Measurements from ENCODE around the gene PRKCH.

PRKCH gene

GRCh38 chr14:61567838-61568571 is 246.6 kb downstream of the PRKCH start:
- no peak for DNase-seq (ENCODE audit: low read depth in 2 of 2)

- peak; percentile 27 to 47 for DNase-seq (ENCODE audit: low read depth in 2 of 2)
Measured at GRCh38 chr14:61568572-61569011, 247.2 kb downstream of the PRKCH start.

- no peak for DNase-seq (ENCODE audit: low read depth in 2 of 2)
Measured at GRCh38 chr14:61569308-61569707, 247.9 kb downstream of the PRKCH start.

GRCh38 chr14:61569812-61570548 is 248.6 kb downstream of the PRKCH start:
- DNase-seq (ENCODE audit: low read depth in 2 of 2): peak in 1 of 2 donors; percentile 50

DNA sequence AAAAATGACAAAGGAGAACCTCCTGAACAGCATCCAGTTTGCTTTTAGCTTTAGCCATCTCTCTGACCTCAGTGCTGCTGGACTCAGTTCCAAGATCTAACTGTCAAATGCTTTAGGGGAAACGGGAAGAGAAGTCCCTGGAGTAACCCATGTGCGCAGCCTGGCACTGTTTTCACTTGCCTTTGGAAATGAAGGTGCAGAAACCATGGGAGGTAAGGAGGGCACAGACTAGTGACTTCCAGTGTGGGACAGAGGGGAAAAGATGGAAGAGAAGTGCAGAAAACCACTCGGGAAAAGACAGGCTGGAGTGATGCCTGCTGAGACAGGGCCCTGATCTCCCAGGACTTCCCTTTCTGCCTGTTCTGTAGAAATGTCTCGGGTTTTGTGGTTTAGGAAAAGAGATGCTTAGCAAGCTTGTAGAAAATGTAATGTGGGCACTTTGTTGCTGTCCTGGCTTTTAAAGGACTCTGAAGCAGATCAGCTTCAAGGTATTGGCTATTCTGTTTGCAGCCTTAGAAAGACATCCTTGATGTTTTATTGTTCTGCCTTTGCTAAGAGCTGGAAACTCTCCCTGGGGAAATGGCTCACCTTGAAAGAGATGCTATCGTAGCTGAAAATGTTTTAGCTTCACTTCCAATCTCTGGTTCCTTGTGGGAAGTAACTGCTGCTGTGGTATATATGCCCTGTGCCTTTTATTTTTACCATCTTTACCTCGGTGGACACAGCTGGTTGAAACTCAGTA is 249.3 kb downstream of the PRKCH start:
- no peak for DNase-seq (ENCODE audit: low read depth in 2 of 2)

DNA sequence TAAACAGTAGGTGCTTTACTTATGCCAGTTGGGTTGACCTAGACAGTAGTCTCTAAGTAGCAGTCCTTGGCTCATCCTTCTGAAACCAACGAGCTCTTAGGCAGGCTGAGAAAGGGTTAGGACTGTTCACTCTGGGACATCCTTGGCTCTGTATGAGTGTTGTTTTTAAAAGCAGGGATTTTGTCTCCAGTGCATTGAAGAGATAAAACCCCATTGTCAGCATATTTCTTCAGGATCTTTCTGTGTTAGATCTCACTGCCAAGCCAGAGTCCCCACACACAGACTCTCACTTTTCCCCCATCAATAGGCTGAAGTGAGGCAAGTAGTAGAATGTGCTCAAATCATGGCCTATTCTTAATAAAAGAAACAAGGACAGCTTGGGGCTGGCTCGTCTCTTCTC is 250.5 kb downstream of the PRKCH start:
- DNase-seq (ENCODE audit: low read depth in 2 of 2): no peak

GRCh38 chr14:61573321-61573720 is 251.9 kb downstream of the PRKCH start:
- no peak for DNase-seq (ENCODE audit: low read depth in 2 of 2)

- DNase-seq (ENCODE audit: low read depth in 2 of 2): no peak
Measured at GRCh38 chr14:61573748-61574513, 252.6 kb downstream of the PRKCH start.

GRCh38 chr14:61574514-61574807 is 253.1 kb downstream of the PRKCH start:
- no peak for DNase-seq (ENCODE audit: low read depth in 2 of 2)

DNA sequence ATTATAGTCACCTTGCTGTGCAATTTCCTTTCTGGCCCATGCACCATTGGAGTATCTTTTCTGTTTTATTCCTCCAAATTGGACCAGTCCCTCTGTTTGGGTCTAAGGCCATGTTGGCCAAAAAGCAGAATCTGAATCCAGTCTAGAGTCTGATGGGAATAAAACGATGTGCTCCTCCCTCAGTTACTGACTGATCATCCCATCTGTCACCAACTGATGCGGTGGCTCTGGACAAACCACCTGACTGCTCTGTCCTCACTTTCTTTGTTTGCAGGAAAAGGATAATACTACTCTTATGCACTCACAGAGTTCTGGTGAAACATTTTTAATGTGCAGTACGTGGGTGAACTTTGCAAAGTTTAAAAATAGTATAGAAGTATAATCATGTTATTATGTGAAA is 253.7 kb downstream of the PRKCH start:
- no peak for DNase-seq (ENCODE audit: low read depth in 2 of 2)

DNA sequence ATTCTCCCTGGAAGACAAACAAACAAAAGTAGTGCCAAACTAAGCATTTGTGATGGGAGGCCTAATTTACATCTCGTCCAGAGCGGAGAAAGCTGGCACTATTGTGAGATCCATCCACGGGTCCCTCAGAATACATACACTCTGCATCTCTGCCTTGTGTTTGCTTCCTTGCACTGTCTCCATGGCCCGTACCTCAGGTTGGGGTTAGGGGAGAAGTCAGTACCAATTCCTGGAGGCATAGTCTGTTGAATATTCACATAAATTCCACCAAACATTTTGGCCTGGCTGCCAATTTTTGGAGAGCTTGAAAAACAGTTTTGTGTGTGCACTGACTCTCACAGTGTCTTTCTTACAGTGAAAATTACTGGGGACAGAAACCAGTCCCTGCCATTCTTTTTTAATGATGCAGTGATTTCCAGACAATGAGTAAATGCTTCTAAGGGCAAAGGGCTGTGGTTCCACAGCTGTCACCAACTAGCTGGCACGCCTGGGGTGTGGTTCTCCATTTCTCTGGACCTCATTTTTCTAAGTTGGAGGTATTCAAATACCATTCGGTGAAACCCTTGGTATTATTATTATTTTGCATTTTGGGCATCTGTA is 254.3 kb downstream of the PRKCH start:
- DNase-seq (ENCODE audit: low read depth in 2 of 2): no peak

GRCh38 chr14:61577506-61577931 is 256.1 kb downstream of the PRKCH start:
- no peak for DNase-seq (ENCODE audit: low read depth in 2 of 2)

- DNase-seq (ENCODE audit: low read depth in 2 of 2): no peak
Measured at GRCh38 chr14:61578745-61579144, 257.4 kb downstream of the PRKCH start.

DNA sequence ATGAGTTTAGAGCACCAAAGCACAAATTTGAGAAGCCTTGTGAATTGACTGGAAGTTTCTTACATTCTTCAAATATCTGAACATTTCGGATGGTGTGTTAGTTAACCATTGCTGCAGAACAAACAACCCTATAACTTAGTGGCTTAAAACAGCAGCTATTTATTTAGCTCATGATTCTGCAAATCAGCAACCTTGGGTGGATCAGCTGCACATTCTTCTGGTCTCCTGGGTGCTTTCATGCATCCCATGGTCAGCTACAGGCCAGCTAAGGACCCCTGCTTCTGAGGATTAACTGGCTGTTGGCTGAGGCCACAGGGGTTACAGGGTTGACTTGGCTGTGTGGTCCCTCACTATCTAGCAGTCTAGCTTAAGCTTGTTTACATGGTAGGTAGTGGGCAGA is 260.0 kb downstream of the PRKCH start:
- no peak for DNase-seq (ENCODE audit: low read depth in 2 of 2)

- no peak for DNase-seq (ENCODE audit: low read depth in 2 of 2)
Measured at GRCh38 chr14:61581955-61582615, 260.7 kb downstream of the PRKCH start.

GRCh38 chr14:61582815-61583214 is 261.4 kb downstream of the PRKCH start:
- DNase-seq (ENCODE audit: low read depth in 2 of 2): no peak

GRCh38 chr14:61584331-61584741 is 263.0 kb downstream of the PRKCH start:
- DNase-seq (ENCODE audit: low read depth in 2 of 2): no peak

DNA sequence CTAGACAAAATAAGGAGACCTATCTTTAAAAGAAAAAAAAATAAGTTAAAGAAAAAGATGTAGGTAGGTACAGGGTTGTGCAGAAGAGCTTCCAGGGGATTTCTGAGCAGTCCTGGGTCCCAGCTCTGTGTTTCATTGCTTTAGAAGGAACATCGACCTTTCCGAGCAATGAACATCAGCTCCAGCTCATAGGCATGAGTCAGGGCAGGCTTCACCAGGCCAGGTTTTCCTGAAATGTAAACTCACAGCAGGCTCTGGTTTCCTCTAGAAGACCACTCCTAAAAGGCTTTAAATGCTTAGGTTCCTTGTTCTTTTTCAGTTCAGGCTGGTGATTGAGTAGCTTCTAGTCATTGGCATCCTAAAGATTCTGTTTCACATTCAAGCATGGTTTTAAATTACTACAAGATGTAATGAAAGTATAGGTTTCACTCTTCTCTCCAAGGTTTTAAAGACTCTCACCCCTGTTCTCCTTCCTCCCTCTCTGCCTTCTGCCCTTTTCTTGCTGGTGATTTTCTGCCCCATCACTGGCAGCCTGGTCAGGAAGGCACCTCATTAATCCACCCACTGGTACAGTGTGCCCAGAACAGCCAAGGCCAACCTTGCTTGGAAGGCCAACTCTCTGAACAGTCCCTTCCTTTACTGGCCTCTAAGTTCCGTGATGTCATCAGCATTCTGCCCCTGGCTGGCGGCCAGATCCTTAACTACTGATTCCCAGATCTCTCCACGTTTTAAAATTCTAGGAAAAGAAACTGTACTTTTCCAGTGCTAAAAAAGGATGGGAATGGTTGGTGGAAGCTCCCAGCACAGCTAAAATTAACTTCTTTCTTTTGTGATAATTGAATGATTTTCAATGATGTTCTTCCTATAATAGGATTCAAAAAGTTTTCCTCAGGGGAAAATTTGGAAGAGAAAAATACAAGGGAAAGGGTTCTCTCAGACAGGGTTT is 264.5 kb downstream of the PRKCH start:
- no peak for DNase-seq (ENCODE audit: low read depth in 2 of 2)

DNA sequence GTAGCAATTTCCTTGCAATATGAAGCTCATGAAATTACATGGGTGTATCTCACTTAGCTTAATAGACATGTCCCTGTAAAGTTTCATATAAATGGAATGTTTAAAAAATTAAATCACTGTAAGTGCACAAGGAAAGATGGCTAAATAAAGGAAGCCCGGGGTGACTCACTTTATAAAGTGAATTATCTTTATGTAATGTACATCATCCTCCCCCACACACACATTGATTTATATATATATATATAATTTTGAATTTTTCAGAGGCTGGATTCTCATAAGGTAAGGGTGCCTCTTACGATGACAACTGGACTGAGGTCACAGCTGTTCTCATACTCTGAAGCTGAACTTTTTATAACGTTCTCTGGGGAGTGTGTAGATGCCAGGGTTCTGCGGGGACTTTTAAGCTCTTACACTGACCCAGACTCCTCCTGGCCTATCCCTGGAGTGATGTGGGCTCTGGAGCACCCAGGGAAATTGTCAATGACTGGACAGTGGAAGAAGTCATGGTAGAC is 265.2 kb downstream of the PRKCH start:
- DNase-seq (ENCODE audit: low read depth in 2 of 2): no peak
